ENCODE data around the gene ITPA.

GRCh38 chr20:3246682-3247081 is 37.4 kb downstream of the ITPA start:
- TF ChIP-seq CTCF (IDR thresholded peaks at IDR 0.05; ENCODE audit: control extremely low read depth in 1 of 3, insufficient read depth in 1 of 3, low read depth in 1 of 3, low read length in 3 of 3) (no peak), POLR2A (IDR thresholded peaks at IDR 0.05; ENCODE audit: control extremely low read depth in 1 of 2, low read depth in 2 of 2, low read length in 2 of 2) (no peak), RAD21 (IDR thresholded peaks at IDR 0.05 in 1 of 2, conservative IDR thresholded peaks at IDR 0.05 in 1 of 2; ENCODE audit: low read depth in 2 of 2, low read length in 2 of 2) (no peak), KDM5A (IDR thresholded peaks at IDR 0.05; ENCODE audit: low read length) (no peak), ATF2 (IDR thresholded peaks at IDR 0.05; ENCODE audit: low read length) (no peak), RFX5 (IDR thresholded peaks at IDR 0.05; ENCODE audit: borderline replicate concordance, low read depth, low read length) (no peak), GABPA (IDR thresholded peaks at IDR 0.05; ENCODE audit: borderline replicate concordance, insufficient read depth, low read length) (no peak), NRF1 (IDR thresholded peaks at IDR 0.05; ENCODE audit: low read depth, low read length) (no peak)
